NCI-H82 treated with DMSO at 0.1 percent for 48 hours (cell line): ENCODE results near the gene ZDHHC16.
"Not testable (repeated sequence)": the region's sequence is repeated elsewhere in the genome, so short reads cannot be mapped to it uniquely, and the experiment has no call there.

ENCODE experiments used
- DNase-seq: peaks from one replicate; lab custom pipeline; 2025; ENCODE audit not compliant: unreplicated experiment; lab: John Stamatoyannopoulos, UW

Gene ZDHHC16

GRCh38 chr10:97445722-97446639 is at the start of gene ZDHHC16, which contains the start of gene EXOSC1:
Gene ZDHHC16, plus strand, starts transcription at chr10:97446175. Its CDS starts 5,501 bp downstream, at chr10:97451676.
Gene EXOSC1, minus strand, starts transcription at chr10:97446006. Its CDS starts 21 bp downstream, at chr10:97445985.
- DNase-seq, result peak; percentile 87

- no peak for DNase-seq
These were observed 46.0 kb upstream of the ZDHHC16 start for GRCh38 chr10:97399843-97400545.

GRCh38 chr10:97400665-97401454 is 45.1 kb upstream of the ZDHHC16 start, which contains the start of gene RRP12:
Gene RRP12, minus strand, starts transcription at chr10:97401340. Its CDS starts 109 bp downstream, at chr10:97401231.
- peak; percentile 90 for DNase-seq

GRCh38 chr10:97401455-97401919 is 44.5 kb upstream of the ZDHHC16 start:
- no peak for DNase-seq

GRCh38 chr10:97404044-97404443 is 41.9 kb upstream of the ZDHHC16 start:
- DNase-seq, result no peak

GRCh38 chr10:97406064-97406463 is 39.9 kb upstream of the ZDHHC16 start:
- DNase-seq, result no peak

- DNase-seq, result not testable (repeated sequence)
These were observed 39.5 kb upstream of the ZDHHC16 start for GRCh38 chr10:97406483-97406882.

GRCh38 chr10:97407211-97407951 is 38.6 kb upstream of the ZDHHC16 start:
- DNase-seq, result peak; percentile 87

GRCh38 chr10:97407952-97408248 is 38.1 kb upstream of the ZDHHC16 start:
- no peak for DNase-seq

GRCh38 chr10:97408496-97408992 is 37.4 kb upstream of the ZDHHC16 start:
- no peak for DNase-seq

- DNase-seq, result no peak
These were observed 34.6 kb upstream of the ZDHHC16 start for GRCh38 chr10:97411406-97411805.

- DNase-seq, result no peak
These were observed 33.1 kb upstream of the ZDHHC16 start for GRCh38 chr10:97412891-97413304.

- no peak for DNase-seq
These were observed 29.4 kb upstream of the ZDHHC16 start for GRCh38 chr10:97416565-97416964.

- DNase-seq, result not testable (repeated sequence)
These were observed 22.2 kb upstream of the ZDHHC16 start for GRCh38 chr10:97423757-97424098.

GRCh38 chr10:97425964-97426775 is 19.8 kb upstream of the ZDHHC16 start, which contains the start of gene PGAM1:
Gene PGAM1, plus strand, starts transcription at chr10:97426191. Its CDS starts 117 bp downstream, at chr10:97426308.
- peak; percentile 87 for DNase-seq

GRCh38 chr10:97426776-97427570 is 19.0 kb upstream of the ZDHHC16 start:
- DNase-seq, result no peak

- DNase-seq, result no peak
These were observed 18.3 kb upstream of the ZDHHC16 start for GRCh38 chr10:97427571-97428179.

GRCh38 chr10:97428572-97428981 is 17.4 kb upstream of the ZDHHC16 start:
- no peak for DNase-seq
